ENCODE measurements around the gene DNAJC25.
A peak's percentile ranks its signal among the peaks of the same experiment; 100 is the strongest.

The DNAJC25 gene

GRCh38 chr9:111627260-111627963 is 3.7 kb upstream of the DNAJC25 start:
- no peak for TF ChIP-seq CTCF (conservative IDR thresholded peaks at IDR 0.05; ENCODE audit: low read length)
- DNase-seq (ENCODE audit: low read depth), result no peak
- no peak overlapping the region for H3K4me3 ChIP-seq (ENCODE audit: low read length)

DNA sequence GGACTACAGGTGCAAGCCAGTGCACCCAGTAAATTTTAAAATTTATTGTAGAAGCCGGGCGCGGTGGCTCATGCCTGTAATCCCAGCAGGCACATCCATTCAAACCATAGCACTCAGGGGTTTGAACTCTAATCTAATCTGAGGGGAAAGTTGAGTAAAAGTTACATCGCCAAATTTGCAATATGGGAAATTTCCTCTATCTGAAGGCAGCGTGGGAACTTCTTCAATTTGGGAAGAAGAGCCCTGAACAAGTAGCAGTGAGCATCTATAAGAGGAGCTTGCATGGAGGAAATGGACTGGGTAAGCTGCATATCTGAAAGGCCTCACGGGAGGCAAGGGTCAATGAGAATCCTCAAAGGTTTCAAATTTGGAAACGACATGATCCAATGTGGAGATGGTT is 2.7 kb upstream of the DNAJC25 start:
- no peak overlapping the region for H3K4me3 ChIP-seq (ENCODE audit: low read length)
- TF ChIP-seq CTCF (conservative IDR thresholded peaks at IDR 0.05; ENCODE audit: low read length), result no peak
- no peak for DNase-seq (ENCODE audit: low read depth)

DNA sequence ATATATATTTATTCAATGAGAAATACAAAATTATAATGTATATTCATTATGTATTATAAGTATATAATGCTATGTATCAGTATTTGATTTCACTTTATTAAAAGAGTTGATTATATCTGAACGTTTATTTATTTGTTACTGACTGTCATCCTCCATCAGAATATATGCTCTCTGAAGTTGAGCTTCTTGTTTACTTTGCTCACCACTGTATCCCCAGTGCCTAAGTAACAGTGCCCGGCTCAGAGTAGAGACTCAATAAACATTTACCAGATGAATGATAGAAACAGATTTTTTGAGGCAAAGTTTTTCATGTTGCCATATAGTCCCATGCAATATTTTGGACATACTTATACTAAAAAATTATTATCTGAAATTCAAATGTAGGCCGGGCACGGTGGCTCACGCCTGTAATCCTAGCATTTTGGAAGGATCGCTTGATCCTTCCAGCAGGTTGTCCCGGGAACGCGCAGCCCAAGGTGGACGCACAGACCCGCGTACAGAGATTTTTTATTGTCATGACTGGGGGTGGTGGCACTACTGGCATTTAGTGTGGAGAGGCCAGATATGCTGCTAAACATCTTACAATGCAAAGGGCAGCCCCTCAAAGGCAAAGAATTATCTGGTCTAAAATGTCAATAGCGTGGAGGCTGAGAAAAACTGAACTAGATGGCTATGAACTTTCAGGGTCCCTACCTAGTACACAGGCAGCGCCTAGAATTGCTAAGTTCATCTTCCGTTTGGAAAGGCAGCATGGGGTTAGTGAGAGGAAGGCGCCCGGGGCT is 761 bp upstream of the DNAJC25 start:
- TF ChIP-seq CTCF (conservative IDR thresholded peaks at IDR 0.05; ENCODE audit: low read length), result no peak
- peak overlapping the region; percentile 75 for H3K4me3 ChIP-seq (ENCODE audit: low read length)
- DNase-seq (ENCODE audit: low read depth), result no peak

DNA sequence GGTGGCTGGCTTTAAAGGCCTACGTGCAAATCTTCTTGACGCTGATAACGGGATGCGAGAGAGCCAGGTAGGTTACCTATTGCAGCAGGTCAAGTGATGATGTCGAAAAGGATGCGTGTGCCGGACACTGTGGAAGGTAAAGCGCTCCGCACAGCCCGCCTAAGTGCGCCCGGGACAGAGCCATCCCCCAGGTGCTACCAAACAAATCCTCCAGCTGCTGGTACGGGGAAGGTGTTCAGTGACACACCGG is 245 bp upstream of the DNAJC25 start:
- H3K4me3 ChIP-seq (ENCODE audit: low read length), result peak overlapping the region; percentile 75
- DNase-seq (ENCODE audit: low read depth), result no peak
- no peak for TF ChIP-seq CTCF (conservative IDR thresholded peaks at IDR 0.05; ENCODE audit: low read length)

- no peak for TF ChIP-seq CTCF (conservative IDR thresholded peaks at IDR 0.05; ENCODE audit: low read length)
- peak overlapping the region; percentile 75 for H3K4me3 ChIP-seq (ENCODE audit: low read length)
- DNase-seq (ENCODE audit: low read depth), result peak; percentile 19
Measured at GRCh38 chr9:111632060-111632459, 926 bp downstream of the DNAJC25 start.

DNA sequence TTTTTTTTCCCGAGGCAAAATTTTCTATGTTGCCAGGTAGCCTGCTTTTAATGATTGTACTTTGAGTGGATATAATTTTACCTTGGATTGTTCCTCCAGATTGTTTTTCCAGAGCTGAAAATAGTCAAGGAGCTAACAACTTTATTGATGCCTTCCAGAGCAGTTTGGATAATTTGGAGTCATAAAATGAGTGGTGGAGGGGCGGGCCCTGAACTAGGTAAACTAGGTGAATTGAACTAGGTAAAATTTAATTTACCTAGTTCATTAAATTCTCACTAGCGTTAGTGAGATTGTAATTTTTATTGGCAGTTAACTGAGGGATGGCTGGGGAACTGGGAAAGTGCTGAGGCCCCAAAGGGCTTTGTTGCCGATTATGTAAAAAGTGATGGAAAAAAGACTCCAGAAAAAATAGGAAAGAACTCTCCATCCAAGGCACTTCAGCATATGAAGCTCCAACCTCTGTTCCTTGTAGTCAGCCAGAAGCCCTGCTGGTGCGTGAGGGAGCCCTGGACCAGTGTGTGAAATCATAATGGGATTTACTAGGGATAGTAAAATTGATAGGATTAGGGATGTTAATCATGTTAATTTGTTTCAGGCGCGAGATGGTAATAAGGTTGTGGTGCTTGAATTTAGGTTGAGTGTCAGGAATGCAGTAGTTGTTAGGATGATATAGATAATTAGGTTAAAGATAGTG is 1.7 kb downstream of the DNAJC25 start:
- TF ChIP-seq CTCF (conservative IDR thresholded peaks at IDR 0.05; ENCODE audit: low read length), result no peak
- no peak for DNase-seq (ENCODE audit: low read depth)
- peak overlapping the region; percentile 75 for H3K4me3 ChIP-seq (ENCODE audit: low read length)

GRCh38 chr9:111633389-111633736 is 2.2 kb downstream of the DNAJC25 start:
- DNase-seq (ENCODE audit: low read depth), result no peak
- no peak for TF ChIP-seq CTCF (conservative IDR thresholded peaks at IDR 0.05; ENCODE audit: low read length)
- no peak overlapping the region for H3K4me3 ChIP-seq (ENCODE audit: low read length)

All from AG10803 (cell line).